ENCODE measurements around the gene MGAT5B.

GRCh38 chr17:76982408-76983074 lies 114.3 kb downstream of the MGAT5B start:
- TF ChIP-seq POLR2AphosphoS5 (IDR thresholded peaks at IDR 0.05; ENCODE audit: low read depth, low read length) (no peak), TAF1 (IDR thresholded peaks at IDR 0.05; ENCODE audit: borderline replicate concordance, low read depth, low read length) (no peak)

Data from GM12892 (cell line).